GM06990 (cell line): ENCODE data around the gene BTG2.

Source experiments
- DNase-seq: peaks from one replicate; pipeline ENCODE4 v3.0.0-alpha.2; 2011; ENCODE audit not compliant: insufficient read length; ENCODE audit errors: extremely low read depth
- H3K27me3 ChIP-seq: replicated peaks from 2 replicates; pipeline ENCODE4 v1.6.0; 2011; ENCODE audit warnings: low read length; ENCODE audit not compliant: control insufficient read depth, insufficient read depth
- H3K36me3 ChIP-seq: 2 replicates; pipeline ENCODE4 v1.5.1; 2011; ENCODE audit warnings: low read length; ENCODE audit not compliant: control insufficient read depth, insufficient read depth
- H3K4me3 ChIP-seq: replicated peaks from 2 replicates; pipeline ENCODE4 v1.5.1; 2011; ENCODE audit warnings: low read depth, mild to moderate bottlenecking, control low read depth, low read length
- TF ChIP-seq, protein P1 (sequence below): IDR thresholded peaks from 2 replicates; pipeline ENCODE4 v1.5.1; 2011; ENCODE audit warnings: low read length, control low read depth, mild to moderate bottlenecking, inconsistent platforms; ENCODE audit not compliant: insufficient read depth, poor library complexity, severe bottlenecking

The BTG2 gene

DNA sequence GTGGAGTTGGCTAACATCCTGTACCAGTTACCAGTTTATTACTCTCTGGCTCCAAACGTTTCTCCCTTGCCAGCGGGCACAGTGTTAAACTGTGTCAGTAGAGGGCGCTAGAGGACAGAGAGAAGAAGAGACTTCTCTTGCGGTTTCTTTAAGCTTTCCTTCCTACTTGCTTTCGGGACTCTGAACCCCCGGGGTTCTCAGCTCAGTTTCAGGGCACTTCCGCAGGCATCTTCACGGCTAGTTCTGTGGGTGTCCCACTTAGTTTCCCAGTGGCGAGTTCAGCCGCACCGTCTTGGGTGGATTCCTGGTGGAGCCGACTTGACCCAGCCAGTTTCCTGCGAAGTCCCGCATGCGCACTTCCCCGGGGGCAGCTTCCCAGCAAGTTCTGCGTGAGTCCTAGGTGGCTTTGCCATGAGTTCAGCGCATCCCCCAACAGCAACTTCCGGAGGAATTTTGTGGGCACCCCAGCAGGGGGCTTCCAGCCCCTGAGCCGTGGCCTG, 37.9 kb upstream of the BTG2 start:
- Histone ChIP-seq H3K27me3 (no peaks in the 10 kb centered on the region), H3K36me3 (peaks cover 2% of the 10 kb centered on the region), H3K4me3 (peak overlapping the region; percentile 64)
- peak; percentile 81 for DNase-seq
- TF ChIP-seq, protein P1, sequence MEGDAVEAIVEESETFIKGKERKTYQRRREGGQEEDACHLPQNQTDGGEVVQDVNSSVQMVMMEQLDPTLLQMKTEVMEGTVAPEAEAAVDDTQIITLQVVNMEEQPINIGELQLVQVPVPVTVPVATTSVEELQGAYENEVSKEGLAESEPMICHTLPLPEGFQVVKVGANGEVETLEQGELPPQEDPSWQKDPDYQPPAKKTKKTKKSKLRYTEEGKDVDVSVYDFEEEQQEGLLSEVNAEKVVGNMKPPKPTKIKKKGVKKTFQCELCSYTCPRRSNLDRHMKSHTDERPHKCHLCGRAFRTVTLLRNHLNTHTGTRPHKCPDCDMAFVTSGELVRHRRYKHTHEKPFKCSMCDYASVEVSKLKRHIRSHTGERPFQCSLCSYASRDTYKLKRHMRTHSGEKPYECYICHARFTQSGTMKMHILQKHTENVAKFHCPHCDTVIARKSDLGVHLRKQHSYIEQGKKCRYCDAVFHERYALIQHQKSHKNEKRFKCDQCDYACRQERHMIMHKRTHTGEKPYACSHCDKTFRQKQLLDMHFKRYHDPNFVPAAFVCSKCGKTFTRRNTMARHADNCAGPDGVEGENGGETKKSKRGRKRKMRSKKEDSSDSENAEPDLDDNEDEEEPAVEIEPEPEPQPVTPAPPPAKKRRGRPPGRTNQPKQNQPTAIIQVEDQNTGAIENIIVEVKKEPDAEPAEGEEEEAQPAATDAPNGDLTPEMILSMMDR: peak; percentile 90

DNA sequence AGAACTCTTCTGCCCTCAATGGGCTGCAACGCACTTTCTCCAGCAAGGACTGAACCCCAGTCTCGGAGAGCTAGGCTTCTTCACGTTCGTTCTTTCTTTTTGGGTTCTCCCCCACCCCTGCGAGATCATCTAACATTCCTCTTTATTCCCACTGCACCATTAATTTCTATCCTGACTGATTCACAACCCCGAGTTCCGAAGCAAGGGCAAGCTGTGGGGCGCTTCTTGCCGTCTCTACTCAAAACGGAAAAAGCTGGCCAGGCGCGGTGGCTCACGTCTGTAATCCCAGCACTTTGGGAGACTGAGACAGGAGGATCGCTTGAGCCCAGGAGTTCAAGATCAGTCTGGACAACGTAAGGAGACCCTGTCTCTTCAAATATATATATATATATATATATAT, 37.4 kb upstream of the BTG2 start:
- DNase-seq: no peak

DNA sequence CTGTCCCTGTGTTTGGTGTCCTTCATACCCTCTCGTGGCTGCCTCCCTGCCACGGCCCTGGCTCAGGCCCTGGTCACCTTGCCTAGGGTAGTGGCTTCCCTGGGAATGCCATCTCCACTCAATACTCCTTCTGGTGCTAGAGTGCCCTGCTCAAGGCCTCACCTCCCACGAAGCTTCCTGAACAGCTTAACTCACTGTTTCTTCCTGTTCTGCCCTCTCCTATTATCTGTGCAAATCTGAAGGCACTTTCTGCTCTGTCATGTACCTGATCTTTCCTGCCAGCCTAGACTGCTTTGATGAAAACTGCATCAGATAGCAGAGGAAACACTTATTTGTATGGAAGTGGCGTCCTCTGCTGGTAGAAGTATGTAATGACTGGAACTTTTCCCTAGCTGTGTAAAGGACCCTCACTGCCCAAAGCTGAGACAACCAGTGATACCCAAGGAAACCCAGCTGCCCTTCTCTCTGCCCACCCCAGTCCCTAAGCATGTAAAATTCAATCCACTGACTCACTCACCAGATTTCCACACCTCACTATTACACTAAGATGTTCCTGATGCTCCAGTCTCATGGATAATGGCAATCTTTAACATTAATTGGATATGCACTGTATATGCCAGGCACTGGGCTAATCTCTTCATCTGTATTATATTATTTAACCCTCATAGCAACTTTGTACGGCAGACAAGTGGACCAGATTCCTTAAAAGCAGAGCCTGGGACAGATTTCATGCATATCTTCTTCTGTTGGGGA, 36.2 kb upstream of the BTG2 start:
- H3K27me3 ChIP-seq: no peaks in the 10 kb centered on the region
- H3K36me3 ChIP-seq: peaks cover 2% of the 10 kb centered on the region
- DNase-seq: no peak
- TF ChIP-seq, protein P1: peak; percentile 95
- no peak overlapping the region for H3K4me3 ChIP-seq

More for the DNA sequence above, 37.4 kb upstream of the BTG2 start:
- no peaks in the 10 kb centered on the region for H3K27me3 ChIP-seq
- TF ChIP-seq, protein P1: no peak
- peaks cover 2% of the 10 kb centered on the region for H3K36me3 ChIP-seq
- peak overlapping the region; percentile 64; the same call in 1 of the 2 replicates for H3K4me3 ChIP-seq

DNA sequence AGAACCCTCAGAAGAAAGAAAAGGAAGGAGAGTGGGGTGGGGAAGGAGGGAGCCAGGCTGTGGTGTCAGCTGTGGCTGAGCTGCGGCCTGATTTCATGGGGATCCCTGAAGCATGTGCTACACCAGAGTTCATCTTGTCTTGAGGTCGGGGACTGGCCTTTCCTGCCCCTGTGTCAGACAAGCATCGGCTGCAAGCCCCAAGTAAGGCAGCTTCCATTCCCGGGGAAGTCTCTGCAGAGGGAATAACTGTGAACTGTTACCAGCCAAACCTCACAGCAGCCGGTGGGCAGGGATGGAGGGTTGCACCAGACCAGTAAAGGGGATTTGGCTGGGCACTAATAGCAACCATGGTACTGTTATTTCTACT, 35.7 kb upstream of the BTG2 start:
- no peak for DNase-seq

DNA sequence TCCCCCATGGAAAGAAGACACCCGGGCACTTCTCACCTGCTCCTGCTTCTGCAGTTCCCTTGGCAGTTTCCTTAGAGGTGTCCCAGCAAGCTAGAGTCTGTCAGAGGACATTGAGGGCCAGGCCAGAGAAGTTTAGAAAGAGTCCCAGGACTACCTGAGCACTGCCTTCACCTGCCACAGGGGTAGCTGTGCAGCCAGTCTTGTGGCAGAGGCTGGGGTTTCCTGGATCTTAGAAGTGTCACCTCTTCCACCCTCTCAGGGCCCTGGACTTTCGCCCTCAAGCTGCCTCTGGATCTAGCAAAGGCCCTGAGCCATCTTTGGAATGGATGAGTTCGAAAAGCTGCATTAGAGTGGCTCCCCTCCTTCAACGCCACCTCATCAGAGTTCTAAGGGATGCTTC, 34.9 kb upstream of the BTG2 start:
- H3K36me3 ChIP-seq: peaks cover 2% of the 10 kb centered on the region
- no peaks in the 10 kb centered on the region for H3K27me3 ChIP-seq
- H3K4me3 ChIP-seq: no peak overlapping the region
- TF ChIP-seq, protein P1: no peak
- DNase-seq: no peak

More for the DNA sequence above, 35.7 kb upstream of the BTG2 start:
- Histone ChIP-seq H3K27me3 (no peaks in the 10 kb centered on the region), H3K4me3 (no peak overlapping the region), H3K36me3 (peaks cover 2% of the 10 kb centered on the region)
- TF ChIP-seq, protein P1: no peak
